ENCODE data around the gene PCP4L1.
"Not testable (repeated sequence)": the region's sequence is repeated elsewhere in the genome, so short reads cannot be mapped to it uniquely, and the experiment has no call there.

PCP4L1 gene

DNA sequence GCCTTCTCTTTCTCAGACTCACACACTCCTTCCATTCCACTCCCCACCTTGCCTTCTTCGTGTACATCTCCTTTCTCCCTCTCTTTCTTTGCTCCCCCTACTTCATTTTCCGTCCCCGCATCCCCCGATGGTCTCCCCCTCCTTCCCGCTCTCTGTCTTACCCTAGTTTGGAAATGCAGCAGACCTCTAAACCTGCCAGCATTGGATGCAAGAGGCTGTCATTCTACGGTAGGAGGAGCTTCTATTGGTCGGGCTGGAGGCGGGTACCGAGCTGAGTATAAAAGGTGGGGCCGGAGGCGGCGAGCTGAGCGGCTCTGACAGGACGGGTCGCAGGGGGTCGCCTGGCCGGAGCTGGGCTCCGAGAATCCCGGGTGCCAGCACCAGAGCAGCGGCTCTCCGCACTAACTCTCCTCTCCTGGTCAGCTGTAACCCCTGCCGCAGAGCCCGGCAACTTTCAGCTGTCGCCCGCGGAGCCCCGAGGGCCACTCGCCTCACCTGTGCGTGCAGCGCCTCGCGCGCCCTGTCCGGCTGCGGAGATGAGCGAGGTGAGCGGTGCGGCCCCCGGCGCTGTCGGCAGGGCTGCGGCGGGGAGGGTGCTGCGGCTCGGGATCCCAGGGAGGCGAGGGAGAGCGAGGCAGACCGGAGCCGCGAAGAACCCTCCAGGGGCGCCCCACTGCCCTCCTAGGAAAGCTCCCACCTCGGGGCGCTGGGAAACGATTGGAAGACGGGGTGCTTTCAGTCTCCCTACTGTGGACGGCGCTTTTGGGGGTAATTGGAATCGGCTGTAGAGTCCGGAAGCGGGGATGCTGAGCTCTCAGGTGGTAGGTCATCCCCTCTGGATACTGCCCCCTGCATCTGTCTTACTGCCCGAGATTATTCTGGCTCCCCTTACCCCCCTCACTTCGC lies at the start of gene PCP4L1:
Gene PCP4L1 (plus strand): TSS at position 307 of the 906 bp plus-strand sequence. CDS start 230 bp downstream, at position 537.
- DNase-seq, result no peak

DNA sequence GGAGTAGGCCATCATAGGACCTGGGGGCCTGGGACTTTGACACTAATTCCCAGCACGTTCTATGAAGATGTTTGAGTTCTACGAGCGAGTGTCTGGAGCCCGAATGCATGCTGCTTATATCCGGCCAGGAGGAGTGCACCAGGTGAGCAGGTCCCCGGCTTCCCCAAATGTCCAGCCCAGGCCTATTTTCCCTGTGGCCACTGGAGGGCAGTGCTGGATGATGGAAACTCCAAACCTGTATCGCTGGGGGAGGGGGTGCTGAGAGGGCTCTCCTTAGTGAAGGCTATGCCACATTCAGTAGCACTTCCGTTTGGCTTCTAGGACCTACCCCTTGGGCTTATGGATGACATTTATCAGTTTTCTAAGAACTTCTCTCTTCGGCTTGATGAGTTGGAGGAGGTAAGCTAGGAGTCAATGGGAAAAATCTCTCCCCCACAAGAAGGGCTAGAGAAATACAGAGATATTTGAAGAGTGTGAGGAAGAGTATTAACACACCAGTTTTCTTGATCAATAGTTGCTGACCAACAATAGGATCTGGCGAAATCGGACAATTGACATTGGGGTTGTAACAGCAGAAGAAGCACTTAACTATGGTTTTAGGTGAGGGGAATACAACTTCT lies 48.6 kb upstream of the PCP4L1 start:
- peak; percentile 79 for DNase-seq

- peak; percentile 81 for DNase-seq
Measured at GRCh38 chr1:161214369-161214768, 44.2 kb upstream of the PCP4L1 start.

GRCh38 chr1:161215076-161215475 lies 43.5 kb upstream of the PCP4L1 start, which contains the start of gene FCER1G:
Gene FCER1G, plus strand, starts transcription at chr1:161215295. Its CDS starts 27 bp downstream, at chr1:161215322.
- peak; percentile 73 for DNase-seq

DNA sequence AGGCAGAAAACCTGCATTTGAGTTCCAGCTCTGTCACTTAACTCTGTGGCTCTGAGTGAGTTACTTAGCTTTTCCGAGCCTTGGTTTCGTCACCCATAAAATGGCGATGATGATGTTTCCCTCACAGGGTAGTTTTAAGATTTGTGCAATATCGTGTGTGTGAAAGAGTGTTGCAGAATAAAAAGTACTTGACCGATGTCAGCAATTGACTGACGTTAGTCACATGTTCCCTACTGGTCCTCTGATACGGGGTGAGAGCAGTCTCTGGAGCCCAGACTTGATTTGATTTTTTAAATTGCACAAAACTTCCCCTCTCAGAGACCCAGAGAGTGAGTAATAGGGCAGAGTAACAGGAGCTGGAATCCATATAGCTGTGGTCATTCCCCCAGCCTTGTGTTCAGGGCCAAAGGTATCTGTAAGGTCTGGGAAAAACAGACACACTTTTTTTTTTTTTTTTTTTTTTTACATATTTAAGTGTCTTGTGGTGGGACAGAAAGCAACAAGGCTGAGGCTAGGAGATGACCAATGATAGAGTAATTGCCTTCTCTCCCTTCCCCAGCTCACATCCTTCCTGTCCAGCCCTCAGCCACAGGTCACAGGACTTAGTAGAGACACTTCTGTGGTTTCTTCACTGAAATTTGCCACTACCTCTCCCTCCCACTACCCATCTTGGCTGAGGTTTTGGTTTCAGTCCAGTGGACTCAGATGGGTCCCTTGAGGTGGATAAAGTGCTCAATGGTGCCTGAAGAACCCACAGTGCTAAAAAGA lies 41.4 kb upstream of the PCP4L1 start:
- peak; percentile 92 for DNase-seq

GRCh38 chr1:161217831-161218230 lies 40.7 kb upstream of the PCP4L1 start:
- no peak for DNase-seq

GRCh38 chr1:161218301-161219077 lies 40.1 kb upstream of the PCP4L1 start:
- DNase-seq, result no peak

DNA sequence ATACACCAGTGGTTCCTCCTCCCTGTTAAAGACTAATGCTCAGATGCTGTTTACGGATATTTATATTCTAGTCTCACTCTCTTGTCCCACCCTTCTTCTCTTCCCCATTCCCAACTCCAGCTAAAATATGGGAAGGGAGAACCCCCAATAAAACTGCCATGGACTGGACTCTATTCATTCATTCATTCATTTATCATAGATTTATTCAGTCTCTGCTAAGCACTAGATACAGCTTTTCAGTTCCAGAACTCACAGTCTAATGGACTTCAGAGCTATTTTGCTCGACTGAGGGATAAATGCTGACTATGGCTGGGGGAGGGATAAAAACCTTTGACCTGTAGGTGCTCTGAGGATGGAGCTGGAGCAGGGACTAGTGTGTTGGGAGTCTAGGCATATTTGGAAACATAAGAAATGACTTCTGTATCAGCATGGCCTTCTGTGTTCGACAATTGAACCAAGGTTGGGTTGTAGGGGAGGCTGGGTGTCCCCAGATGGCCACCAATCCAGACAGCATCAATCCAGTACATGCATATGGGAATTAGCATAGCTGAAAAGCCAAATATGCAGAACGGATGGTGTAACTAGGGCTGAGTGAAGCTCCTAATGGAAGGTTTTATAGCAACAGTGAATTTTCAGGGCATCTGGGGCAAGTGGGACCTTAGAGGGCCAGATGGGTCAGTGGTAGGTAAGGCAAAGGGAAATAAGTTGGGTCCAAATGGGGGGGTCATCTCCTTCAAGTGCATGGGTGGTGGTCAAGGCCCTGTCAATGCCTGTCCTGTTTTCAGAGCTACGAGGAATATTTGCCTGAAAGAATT lies 39.3 kb upstream of the PCP4L1 start:
- no peak for DNase-seq

- DNase-seq, result no peak
Measured at GRCh38 chr1:161220002-161220401, 38.5 kb upstream of the PCP4L1 start.

- DNase-seq, result peak; percentile 56
Measured at GRCh38 chr1:161222175-161223019, 36.1 kb upstream of the PCP4L1 start.

- DNase-seq, result no peak
Measured at GRCh38 chr1:161223805-161224694, 34.5 kb upstream of the PCP4L1 start.

GRCh38 chr1:161224695-161225087 lies 33.9 kb upstream of the PCP4L1 start:
- not testable (repeated sequence) for DNase-seq

DNA sequence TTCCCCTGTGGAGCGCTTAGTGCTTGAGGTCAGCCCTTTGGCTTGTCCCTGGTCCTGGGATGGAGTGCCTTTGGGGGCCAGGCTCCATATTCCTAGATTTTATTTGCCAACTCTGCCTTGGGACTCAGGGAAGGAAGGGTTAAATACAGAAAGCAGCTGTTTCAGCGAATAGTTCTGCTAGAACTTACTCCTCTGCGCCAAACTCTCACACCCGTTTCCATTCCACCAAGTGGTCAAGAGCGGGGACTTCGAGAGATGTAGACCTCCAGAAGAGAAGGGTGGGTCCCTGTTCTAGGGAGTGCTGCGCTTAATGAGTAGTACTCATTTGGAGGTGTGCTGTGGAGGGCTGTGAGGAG lies 33.4 kb upstream of the PCP4L1 start:
- DNase-seq, result no peak

GRCh38 chr1:161225534-161226319 lies 32.8 kb upstream of the PCP4L1 start, which contains the start of gene TOMM40L:
Gene TOMM40L, plus strand, starts transcription at chr1:161226060. Its CDS starts 430 bp downstream, at chr1:161226490.
- DNase-seq, result peak; percentile 100

GRCh38 chr1:161226320-161226711 lies 32.2 kb upstream of the PCP4L1 start:
- DNase-seq, result no peak

- DNase-seq, result no peak
Measured at GRCh38 chr1:161226759-161227158, 31.8 kb upstream of the PCP4L1 start.

DNA sequence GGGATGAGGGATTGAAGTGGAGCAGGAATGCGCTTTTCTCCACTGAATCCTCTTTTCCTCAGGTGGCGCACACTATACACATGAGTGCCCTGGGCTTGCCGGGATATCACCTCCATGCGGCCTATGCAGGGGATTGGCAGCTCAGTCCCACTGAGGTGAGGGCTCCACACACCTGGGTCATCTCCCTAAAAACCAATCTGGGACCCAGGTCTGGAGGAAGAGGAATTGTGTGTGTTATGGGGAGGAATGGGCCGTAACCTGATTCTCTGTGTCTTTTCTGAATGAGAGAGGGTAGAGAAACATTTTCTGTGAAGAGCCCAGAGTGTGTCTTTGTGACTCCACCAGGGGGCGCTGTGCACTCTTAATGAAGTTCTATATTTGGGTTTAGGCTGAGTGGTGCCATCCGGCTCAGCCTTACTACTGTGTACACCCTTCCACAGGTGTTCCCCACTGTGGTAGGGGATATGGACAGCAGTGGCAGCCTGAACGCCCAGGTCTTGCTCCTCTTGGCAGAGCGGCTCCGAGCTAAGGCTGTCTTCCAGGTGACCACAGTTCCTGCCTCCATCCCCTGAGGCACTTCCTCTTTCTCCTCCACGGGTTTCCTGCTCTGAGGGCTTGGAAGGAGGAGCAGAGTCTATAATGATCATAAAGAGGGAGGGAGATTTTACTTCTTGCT lies 31.2 kb upstream of the PCP4L1 start:
- peak; percentile 86 for DNase-seq

GRCh38 chr1:161228032-161228431 lies 30.5 kb upstream of the PCP4L1 start:
- DNase-seq, result no peak
